Mesenchymal stem cell (in vitro differentiated cells and primary cell): ENCODE measurements around the gene SCYL1.

ENCODE experiments used
- DNase-seq: peaks from one replicate; pipeline ENCODE4 v3.0.0-alpha.2; 2013
- H2AFZ ChIP-seq: one replicate; pipeline ENCODE4 v1.6.1; 2013; ENCODE audit warnings: low read depth, mild to moderate bottlenecking, control low read depth, inconsistent platforms, low read length, moderate library complexity
- H2AK5ac ChIP-seq: 2 replicates; pipeline ENCODE4 v1.6.1; 2013; ENCODE audit warnings: low read length, moderate library complexity, mild to moderate bottlenecking, inconsistent platforms; ENCODE audit not compliant: severe bottlenecking
- H2BK120ac ChIP-seq: one replicate; pipeline ENCODE4 v1.6.1; 2013; ENCODE audit warnings: low read depth, mild to moderate bottlenecking, inconsistent platforms, low read length, moderate library complexity
- H2BK12ac ChIP-seq, 2 experiments: one replicate each; pipeline ENCODE4 v1.6.1; 2013; ENCODE audit warnings: inconsistent platforms in 2 of 2, low read length in 2 of 2, mild to moderate bottlenecking in 2 of 2, moderate library complexity in 2 of 2, control low read depth in 1 of 2
- H2BK15ac ChIP-seq: one replicate; pipeline ENCODE4 v1.6.1; 2013; ENCODE audit warnings: mild to moderate bottlenecking, low read depth, inconsistent platforms; ENCODE audit not compliant: poor library complexity, severe bottlenecking
- H2BK5ac ChIP-seq: 2 replicates; pipeline ENCODE4 v1.6.1; 2013; ENCODE audit warnings: low read depth, mild to moderate bottlenecking, low read length, control low read depth, inconsistent platforms; ENCODE audit not compliant: poor library complexity, severe bottlenecking
- H3K14ac ChIP-seq, 2 experiments: one replicate each; pipeline ENCODE4 v1.6.1; 2013; ENCODE audit warnings: inconsistent platforms in 2 of 2, low read length in 2 of 2, control low read depth in 1 of 2, mild to moderate bottlenecking in 1 of 2, moderate library complexity in 1 of 2
- H3K18ac ChIP-seq, 2 experiments: one replicate each; pipeline ENCODE4 v1.6.1; 2013; ENCODE audit warnings: inconsistent platforms in 2 of 2, low read length in 2 of 2, control low read depth in 1 of 2, low read depth in 1 of 2, mild to moderate bottlenecking in 1 of 2
- H3K23ac ChIP-seq, 2 experiments: one replicate each; pipeline ENCODE4 v1.6.1; 2013; ENCODE audit warnings: inconsistent platforms in 2 of 2, low read length in 2 of 2, mild to moderate bottlenecking in 2 of 2, moderate library complexity in 2 of 2, control low read depth in 1 of 2
- H3K27ac ChIP-seq: 2 replicates; pipeline ENCODE4 v1.5.1; 2013; ENCODE audit warnings: mild to moderate bottlenecking, moderate library complexity, low read length, control low read depth, inconsistent platforms; ENCODE audit not compliant: poor library complexity, severe bottlenecking
- H3K27me3 ChIP-seq, 2 experiments: 2 replicates each; pipeline versions ENCODE4 v1.6.1 to v1.7.0; 2013; ENCODE audit warnings: low read length in 2 of 2, mild to moderate bottlenecking in 2 of 2, moderate library complexity in 2 of 2, control low read depth in 1 of 2, inconsistent platforms in 1 of 2; ENCODE audit not compliant: control insufficient read depth in 1 of 2, insufficient read depth in 1 of 2
- H3K36me3 ChIP-seq, 2 experiments: 2 replicates each; pipeline versions ENCODE4 v1.6.1 to v1.7.0; 2013; ENCODE audit warnings: low read length in 2 of 2, control low read depth in 1 of 2, inconsistent platforms in 1 of 2, low read depth in 1 of 2, mild to moderate bottlenecking in 1 of 2; ENCODE audit not compliant: insufficient read depth in 2 of 2, control insufficient read depth in 1 of 2
- H3K4ac ChIP-seq, 2 experiments: one replicate each; pipeline ENCODE4 v1.6.1; 2013; ENCODE audit warnings: inconsistent platforms in 2 of 2, low read length in 2 of 2, mild to moderate bottlenecking in 2 of 2, moderate library complexity in 2 of 2, control low read depth in 1 of 2, low read depth in 1 of 2
- H3K4me1 ChIP-seq: 2 replicates; pipeline ENCODE4 v1.6.1; 2013; ENCODE audit warnings: low read depth, low read length, control low read depth; ENCODE audit not compliant: control insufficient read depth, insufficient read depth
- H3K4me2 ChIP-seq: 2 replicates; pipeline ENCODE4 v1.6.1; 2013; ENCODE audit warnings: low read length, mild to moderate bottlenecking, inconsistent platforms; ENCODE audit not compliant: poor library complexity, severe bottlenecking
- H3K4me3 ChIP-seq, 2 experiments: 2 replicates each; pipeline versions ENCODE4 v1.5.1 to v1.7.0; 2013; ENCODE audit warnings: low read length in 2 of 2, mild to moderate bottlenecking in 2 of 2, control low read depth in 1 of 2, low read depth in 1 of 2; ENCODE audit not compliant: insufficient read depth in 1 of 2
- H3K79me1 ChIP-seq: replicated peaks from 2 replicates; pipeline ENCODE4 v1.6.1; 2013; ENCODE audit warnings: mild to moderate bottlenecking, control low read depth, low read length, inconsistent platforms; ENCODE audit not compliant: poor library complexity, severe bottlenecking
- H3K9ac ChIP-seq: 2 replicates; pipeline ENCODE4 v1.7.0; 2013; ENCODE audit warnings: mild to moderate bottlenecking, low read length, moderate library complexity
- H3K9me3 ChIP-seq: 2 replicates; pipeline ENCODE4 v1.7.0; 2013; ENCODE audit warnings: mild to moderate bottlenecking, low read length; ENCODE audit not compliant: control insufficient read depth
- H4K8ac ChIP-seq: one replicate; pipeline ENCODE4 v1.6.1; 2013; ENCODE audit warnings: inconsistent platforms, mild to moderate bottlenecking, low read length, moderate library complexity
- H4K91ac ChIP-seq: one replicate; pipeline ENCODE4 v1.6.1; 2013; ENCODE audit warnings: mild to moderate bottlenecking, low read length, inconsistent platforms
- WGBS: methylation state at CpG from one replicate; pipeline ENCODE4 v1.1.7; 2013; ENCODE audit warnings: mixed read lengths; 5-methylcytosine and 5-hydroxymethylcytosine counted together

Gene SCYL1

DNA sequence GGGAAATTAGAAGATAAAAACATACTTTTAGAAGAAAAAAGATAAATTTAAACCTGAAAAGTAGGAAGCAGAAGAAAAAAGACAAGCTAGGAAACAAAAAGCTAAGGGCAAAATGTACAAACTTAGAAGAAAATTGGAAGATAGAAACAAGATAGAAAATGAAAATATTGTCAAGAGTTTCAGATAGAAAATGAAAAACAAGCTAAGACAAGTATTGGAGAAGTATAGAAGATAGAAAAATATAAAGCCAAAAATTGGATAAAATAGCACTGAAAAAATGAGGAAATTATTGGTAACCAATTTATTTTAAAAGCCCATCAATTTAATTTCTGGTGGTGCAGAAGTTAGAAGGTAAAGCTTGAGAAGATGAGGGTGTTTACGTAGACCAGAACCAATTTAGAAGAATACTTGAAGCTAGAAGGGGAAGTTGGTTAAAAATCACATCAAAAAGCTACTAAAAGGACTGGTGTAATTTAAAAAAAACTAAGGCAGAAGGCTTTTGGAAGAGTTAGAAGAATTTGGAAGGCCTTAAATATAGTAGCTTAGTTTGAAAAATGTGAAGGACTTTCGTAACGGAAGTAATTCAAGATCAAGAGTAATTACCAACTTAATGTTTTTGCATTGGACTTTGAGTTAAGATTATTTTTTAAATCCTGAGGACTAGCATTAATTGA, 25.0 kb upstream of the SCYL1 start:
- no peak overlapping the region for H4K8ac ChIP-seq
- peak overlapping the region in 1 of 2 experiments; percentile 89 for H3K14ac ChIP-seq
- H2BK5ac ChIP-seq: peak overlapping the region; percentile 22
- 0% methylated on average over 3 of the region's 3 CpGs for WGBS
- H3K4me3 ChIP-seq: peak overlapping the region; percentile 84 to 90
- H3K4me1 ChIP-seq: peaks cover 9% of the 10 kb centered on the region
- H2BK15ac ChIP-seq: no peak overlapping the region
- no peak for DNase-seq
- H3K27me3 ChIP-seq: no peaks in the 10 kb centered on the region
- H3K9ac ChIP-seq: peak overlapping the region; percentile 98
- H4K91ac ChIP-seq: no peak overlapping the region
- H3K18ac ChIP-seq: peak overlapping the region in 1 of 2 experiments; percentile 86
- H2BK12ac ChIP-seq: no peak overlapping the region
- no peak overlapping the region for H2BK120ac ChIP-seq
- no peaks in the 10 kb centered on the region for H3K9me3 ChIP-seq
- H3K4me2 ChIP-seq: no peak overlapping the region
- peaks cover 5 to 54% of the 10 kb centered on the region in 2 experiments for H3K36me3 ChIP-seq
- H3K23ac ChIP-seq: no peak overlapping the region
- no peak overlapping the region for H2AK5ac ChIP-seq
- no peak overlapping the region for H2AFZ ChIP-seq
- peak overlapping the region in 1 of 2 experiments; percentile 32 for H3K4ac ChIP-seq
- H3K79me1 ChIP-seq: no peaks in the 10 kb centered on the region
- H3K27ac ChIP-seq: peak overlapping the region; percentile 97

DNA sequence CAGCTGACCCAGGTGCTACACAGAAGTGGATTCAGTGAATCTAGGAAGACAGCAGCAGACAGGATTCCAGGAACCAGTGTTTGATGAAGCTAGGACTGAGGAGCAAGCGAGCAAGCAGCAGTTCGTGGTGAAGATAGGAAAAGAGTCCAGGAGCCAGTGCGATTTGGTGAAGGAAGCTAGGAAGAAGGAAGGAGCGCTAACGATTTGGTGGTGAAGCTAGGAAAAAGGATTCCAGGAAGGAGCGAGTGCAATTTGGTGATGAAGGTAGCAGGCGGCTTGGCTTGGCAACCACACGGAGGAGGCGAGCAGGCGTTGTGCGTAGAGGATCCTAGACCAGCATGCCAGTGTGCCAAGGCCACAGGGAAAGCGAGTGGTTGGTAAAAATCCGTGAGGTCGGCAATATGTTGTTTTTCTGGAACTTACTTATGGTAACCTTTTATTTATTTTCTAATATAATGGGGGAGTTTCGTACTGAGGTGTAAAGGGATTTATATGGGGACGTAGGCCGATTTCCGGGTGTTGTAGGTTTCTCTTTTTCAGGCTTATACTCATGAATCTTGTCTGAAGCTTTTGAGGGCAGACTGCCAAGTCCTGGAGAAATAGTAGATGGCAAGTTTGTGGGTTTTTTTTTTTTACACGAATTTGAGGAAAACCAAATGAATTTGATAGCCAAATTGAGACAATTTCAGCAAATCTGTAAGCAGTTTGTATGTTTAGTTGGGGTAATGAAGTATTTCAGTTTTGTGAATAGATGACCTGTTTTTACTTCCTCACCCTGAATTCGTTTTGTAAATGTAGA, 24.3 kb upstream of the SCYL1 start:
- H3K14ac ChIP-seq: peak overlapping the region in 1 of 2 experiments; percentile 89
- H2AFZ ChIP-seq: no peak overlapping the region
- H3K9ac ChIP-seq: peak overlapping the region; percentile 98
- H2BK120ac ChIP-seq: no peak overlapping the region
- H3K4me2 ChIP-seq: no peak overlapping the region
- H2BK12ac ChIP-seq: no peak overlapping the region
- under 1% methylated on average over 18 of the region's 20 CpGs for WGBS
- peak overlapping the region; percentile 33 for H4K8ac ChIP-seq
- H3K27ac ChIP-seq: peak overlapping the region; percentile 97
- peak overlapping the region; percentile 86 to 90 for H3K18ac ChIP-seq
- peak; percentile 69 for DNase-seq
- peaks cover 9% of the 10 kb centered on the region for H3K4me1 ChIP-seq
- H2BK15ac ChIP-seq: no peak overlapping the region
- no peaks in the 10 kb centered on the region for H3K9me3 ChIP-seq
- H3K27me3 ChIP-seq: no peaks in the 10 kb centered on the region
- no peak overlapping the region for H4K91ac ChIP-seq
- H3K79me1 ChIP-seq: no peaks in the 10 kb centered on the region
- no peak overlapping the region for H2AK5ac ChIP-seq
- H2BK5ac ChIP-seq: peak overlapping the region; percentile 22
- H3K4me3 ChIP-seq: peak overlapping the region; percentile 84 to 90
- H3K36me3 ChIP-seq: peaks cover 11 to 62% of the 10 kb centered on the region in 2 experiments
- peak overlapping the region in 1 of 2 experiments; percentile 32 for H3K4ac ChIP-seq
- H3K23ac ChIP-seq: peak overlapping the region in 1 of 2 experiments; percentile 97

DNA sequence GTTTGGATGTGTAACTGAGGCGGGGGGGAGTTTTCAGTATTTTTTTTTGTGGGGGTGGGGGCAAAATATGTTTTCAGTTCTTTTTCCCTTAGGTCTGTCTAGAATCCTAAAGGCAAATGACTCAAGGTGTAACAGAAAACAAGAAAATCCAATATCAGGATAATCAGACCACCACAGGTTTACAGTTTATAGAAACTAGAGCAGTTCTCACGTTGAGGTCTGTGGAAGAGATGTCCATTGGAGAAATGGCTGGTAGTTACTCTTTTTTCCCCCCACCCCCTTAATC, 23.8 kb upstream of the SCYL1 start:
- no peak overlapping the region for H2BK120ac ChIP-seq
- H4K8ac ChIP-seq: no peak overlapping the region
- no peak overlapping the region for H3K14ac ChIP-seq
- H2BK12ac ChIP-seq: no peak overlapping the region
- no peak overlapping the region for H3K23ac ChIP-seq
- H3K18ac ChIP-seq: no peak overlapping the region
- no peaks in the 10 kb centered on the region for H3K27me3 ChIP-seq
- no peaks in the 10 kb centered on the region for H3K9me3 ChIP-seq
- H2AK5ac ChIP-seq: no peak overlapping the region
- no peak overlapping the region for H2BK15ac ChIP-seq
- peak overlapping the region; percentile 97 for H3K27ac ChIP-seq
- peak overlapping the region; percentile 49 to 90 for H3K4me3 ChIP-seq
- H2AFZ ChIP-seq: no peak overlapping the region
- no peak overlapping the region for H3K4me2 ChIP-seq
- H3K9ac ChIP-seq: peak overlapping the region; percentile 98
- WGBS: 0% methylated on average over 1 of the region's 2 CpGs
- DNase-seq: no peak
- no peak overlapping the region for H4K91ac ChIP-seq
- peaks cover 5% of the 10 kb centered on the region for H3K4me1 ChIP-seq
- H3K4ac ChIP-seq: no peak overlapping the region
- H2BK5ac ChIP-seq: no peak overlapping the region
- H3K79me1 ChIP-seq: no peaks in the 10 kb centered on the region
- peaks cover 11 to 67% of the 10 kb centered on the region in 2 experiments for H3K36me3 ChIP-seq
